CD4-positive, alpha-beta T cell treated with Interleukin-21 for 1 hour (primary cell): Measurements from ENCODE around the gene ZWILCH.
"Not testable (repeated sequence)": the region's sequence is repeated elsewhere in the genome, so short reads cannot be mapped to it uniquely, and the experiment has no call there.

Source experiments
- DNase-seq: peaks from one replicate; pipeline ENCODE4 v3.0.0-alpha.2; 2020

ZWILCH gene

GRCh38 chr15:66489179-66489791 lies 15.8 kb upstream of the ZWILCH start:
- no peak for DNase-seq

GRCh38 chr15:66491846-66492245 lies 13.3 kb upstream of the ZWILCH start:
- DNase-seq: no peak

GRCh38 chr15:66494262-66494661 lies 10.9 kb upstream of the ZWILCH start:
- no peak for DNase-seq

- no peak for DNase-seq
These were observed 8.1 kb upstream of the ZWILCH start for GRCh38 chr15:66496951-66497501.

GRCh38 chr15:66497502-66498455 lies 7.3 kb upstream of the ZWILCH start, which contains the start of gene SNAPC5:
Gene SNAPC5, minus strand, starts transcription at chr15:66497762. Its CDS starts 31 bp downstream, at chr15:66497731.
- peak; percentile 97 for DNase-seq

GRCh38 chr15:66498501-66499386 lies 6.4 kb upstream of the ZWILCH start:
- peak; percentile 69 for DNase-seq

GRCh38 chr15:66500346-66500745 lies 4.8 kb upstream of the ZWILCH start:
- DNase-seq: not testable (repeated sequence)

GRCh38 chr15:66502491-66502890 lies 2.6 kb upstream of the ZWILCH start:
- no peak for DNase-seq

GRCh38 chr15:66503041-66503648 lies 2.0 kb upstream of the ZWILCH start:
- peak; percentile 12 for DNase-seq

- DNase-seq: no peak
These were observed 1.2 kb upstream of the ZWILCH start for GRCh38 chr15:66503780-66504562.

GRCh38 chr15:66505430-66505811 lies 295 bp downstream of the ZWILCH start:
- no peak for DNase-seq

GRCh38 chr15:66505818-66506217 lies 692 bp downstream of the ZWILCH start:
- no peak for DNase-seq

GRCh38 chr15:66508293-66508883 lies 3.3 kb downstream of the ZWILCH start:
- no peak for DNase-seq

GRCh38 chr15:66514586-66514985 lies 9.5 kb downstream of the ZWILCH start:
- DNase-seq: no peak

GRCh38 chr15:66515901-66516322 lies 10.8 kb downstream of the ZWILCH start:
- DNase-seq: no peak

- DNase-seq: no peak
These were observed 18.8 kb downstream of the ZWILCH start for GRCh38 chr15:66523926-66524325.

GRCh38 chr15:66524838-66525237 lies 19.7 kb downstream of the ZWILCH start:
- DNase-seq: no peak

- no peak for DNase-seq
These were observed 29.9 kb downstream of the ZWILCH start for GRCh38 chr15:66535056-66535455.

GRCh38 chr15:66542896-66543295 lies 37.8 kb downstream of the ZWILCH start:
- no peak for DNase-seq

- no peak for DNase-seq
These were observed 40.1 kb downstream of the ZWILCH start for GRCh38 chr15:66545255-66545654.

- no peak for DNase-seq
These were observed 50.6 kb downstream of the ZWILCH start for GRCh38 chr15:66555685-66556084.
